Measurements from ENCODE around the gene ADD1. TPM values are rescaled to one million over a fixed set of nuclear protein-coding genes. Genes with fewer than 3 reads are reported as not detected.

Gene ADD1
- total and polyA plus RNA-seq, 12 donors, result 163 to 448 (median 214) TPM

DNA sequence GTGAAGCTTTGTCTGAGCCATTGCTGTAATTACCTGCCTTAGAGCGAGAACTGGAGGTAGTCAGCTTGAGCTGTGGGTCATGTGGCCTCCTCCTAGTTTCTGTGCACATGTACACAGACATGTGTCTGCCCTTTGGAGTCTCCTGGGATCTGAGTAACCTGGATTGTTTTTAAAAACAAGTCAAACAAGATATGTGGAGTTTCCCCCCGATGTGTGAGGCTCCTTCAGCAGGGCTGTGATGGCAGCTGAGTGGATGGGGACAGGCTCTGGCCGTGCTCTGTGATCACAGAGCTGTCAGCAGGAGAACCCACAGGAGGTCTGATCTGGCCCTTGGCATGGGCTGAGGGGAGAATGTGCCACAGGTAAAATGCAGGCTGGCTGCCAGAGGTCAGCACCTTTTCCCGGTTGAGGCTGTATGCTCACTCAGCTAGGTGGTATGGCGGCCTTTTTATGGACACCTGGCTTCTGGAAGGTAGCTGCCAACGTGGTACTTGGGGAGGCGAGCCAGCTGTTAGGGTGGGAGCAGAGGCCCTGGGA is 81.2 kb downstream of the ADD1 start:
- peaks cover 0 to 99% (median 62%) of the 10 kb centered on the region in 9 donors for H3K36me3 ChIP-seq

DNA sequence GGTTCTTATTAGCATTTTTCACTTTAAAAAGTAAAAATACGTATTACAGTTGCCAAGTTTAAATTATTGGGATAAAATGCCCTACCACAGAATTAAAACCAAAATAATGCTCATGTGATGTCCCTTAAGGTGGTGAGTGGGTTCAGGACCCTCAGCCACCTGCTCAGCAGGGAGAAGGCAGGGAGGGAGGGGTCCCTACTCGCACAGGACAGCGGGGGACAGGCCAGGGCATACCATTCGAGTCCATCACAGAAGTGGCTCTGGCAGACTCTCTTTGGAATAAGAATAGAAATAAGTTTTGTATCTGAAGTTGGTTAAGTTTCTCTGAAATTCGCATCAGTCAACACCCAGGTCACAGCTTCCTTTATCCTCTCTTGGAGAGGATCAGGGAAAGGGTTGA is 81.9 kb downstream of the ADD1 start:
- WGBS, 2 donors, result 91 to 96% methylated on average over 5 of the region's 5 CpGs
- H3K27me3 ChIP-seq, result no peaks in the 10 kb centered on the region
- H3K27ac ChIP-seq, result no peak overlapping the region
- H3K4me3 ChIP-seq, result no peak overlapping the region
- peaks cover 0 to 17% (median 3%) of the 10 kb centered on the region in 9 donors for H3K4me1 ChIP-seq
- no peak for DNase-seq
- TF ChIP-seq, protein P1, sequence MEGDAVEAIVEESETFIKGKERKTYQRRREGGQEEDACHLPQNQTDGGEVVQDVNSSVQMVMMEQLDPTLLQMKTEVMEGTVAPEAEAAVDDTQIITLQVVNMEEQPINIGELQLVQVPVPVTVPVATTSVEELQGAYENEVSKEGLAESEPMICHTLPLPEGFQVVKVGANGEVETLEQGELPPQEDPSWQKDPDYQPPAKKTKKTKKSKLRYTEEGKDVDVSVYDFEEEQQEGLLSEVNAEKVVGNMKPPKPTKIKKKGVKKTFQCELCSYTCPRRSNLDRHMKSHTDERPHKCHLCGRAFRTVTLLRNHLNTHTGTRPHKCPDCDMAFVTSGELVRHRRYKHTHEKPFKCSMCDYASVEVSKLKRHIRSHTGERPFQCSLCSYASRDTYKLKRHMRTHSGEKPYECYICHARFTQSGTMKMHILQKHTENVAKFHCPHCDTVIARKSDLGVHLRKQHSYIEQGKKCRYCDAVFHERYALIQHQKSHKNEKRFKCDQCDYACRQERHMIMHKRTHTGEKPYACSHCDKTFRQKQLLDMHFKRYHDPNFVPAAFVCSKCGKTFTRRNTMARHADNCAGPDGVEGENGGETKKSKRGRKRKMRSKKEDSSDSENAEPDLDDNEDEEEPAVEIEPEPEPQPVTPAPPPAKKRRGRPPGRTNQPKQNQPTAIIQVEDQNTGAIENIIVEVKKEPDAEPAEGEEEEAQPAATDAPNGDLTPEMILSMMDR (IDR thresholded peaks at IDR 0.05), result no peak
- H3K36me3 ChIP-seq, result peaks cover 0 to 99% (median 63%) of the 10 kb centered on the region in 9 donors
- intact Hi-C loops (cut with DNase I), result no loop called here
- no peak for ATAC-seq
- no peaks in the 10 kb centered on the region for H3K9me3 ChIP-seq

More for the DNA sequence above, 81.2 kb downstream of the ADD1 start:
- intact Hi-C loops (cut with DNase I), result loop anchor here in 1 of 10 donors (5.0 kb wide), 1 partner anchor 48 kb away; no protein-coding TSS in a partner anchor
- Histone ChIP-seq H3K9me3 (peaks cover 0 to 4% (median 0%) of the 10 kb centered on the region in 11 donors), H3K27ac (no peak overlapping the region), H3K4me3 (no peak overlapping the region), H3K27me3 (no peaks in the 10 kb centered on the region), H3K4me1 (peaks cover 0 to 14% (median 3%) of the 10 kb centered on the region in 9 donors)
- DNase-seq (no peak), ATAC-seq (no peak)
- WGBS, 2 donors, result 81 to 88% methylated on average over 7 of the region's 7 CpGs
- TF ChIP-seq, protein P1 (IDR thresholded peaks at IDR 0.05), result no peak

DNA sequence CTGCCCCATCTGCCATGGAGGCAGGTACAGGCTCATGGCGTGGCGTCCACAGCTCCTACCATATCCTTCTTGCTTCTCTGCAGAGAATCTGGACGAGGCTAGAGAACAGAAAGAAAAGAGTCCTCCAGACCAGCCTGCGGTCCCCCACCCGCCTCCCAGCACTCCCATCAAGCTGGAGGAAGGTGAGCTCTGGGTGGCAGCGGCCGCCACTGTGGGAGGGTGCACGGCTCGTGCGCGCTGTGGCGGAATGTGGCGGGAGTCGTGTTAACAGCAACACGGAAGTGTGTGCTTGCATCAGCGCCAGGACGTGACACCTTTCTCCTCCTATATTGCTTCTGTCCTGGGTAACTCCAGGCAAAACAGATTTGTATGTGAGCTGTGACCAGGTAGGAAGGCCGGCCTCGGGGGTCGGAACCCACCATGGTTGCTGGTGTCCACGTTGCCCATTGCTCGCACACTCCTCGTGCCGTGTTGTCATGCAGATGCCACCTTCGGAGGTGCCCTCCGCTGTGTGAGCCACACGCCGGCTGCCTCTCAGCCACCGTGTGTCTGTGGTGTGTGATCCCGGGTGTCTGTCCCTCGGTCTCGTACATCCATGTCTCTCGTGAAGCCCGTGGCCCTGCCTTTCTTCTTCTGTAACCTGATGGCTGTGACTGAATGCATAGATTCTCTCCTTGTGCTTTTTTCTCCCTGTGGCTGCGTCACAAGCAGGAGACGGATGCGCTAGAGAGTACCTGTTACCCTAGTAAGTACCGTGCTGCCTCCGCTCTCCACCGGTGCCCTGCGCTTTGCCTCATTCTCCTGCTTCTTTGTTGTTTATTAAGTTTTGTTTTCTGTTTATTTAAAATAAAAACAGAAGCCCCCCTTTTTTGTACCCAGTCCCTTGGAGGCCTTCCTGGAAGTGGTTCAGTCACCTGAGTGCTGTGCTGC is 82.6 kb downstream of the ADD1 start:
- no peak for DNase-seq
- Histone ChIP-seq H3K27me3 (no peaks in the 10 kb centered on the region), H3K9me3 (no peaks in the 10 kb centered on the region), H3K4me1 (peaks cover 0 to 24% (median 9%) of the 10 kb centered on the region in 9 donors), H3K27ac (no peak overlapping the region), H3K4me3 (no peak overlapping the region), H3K36me3 (peaks cover 0 to 99% (median 69%) of the 10 kb centered on the region in 9 donors)
- TF ChIP-seq, protein P1 (IDR thresholded peaks at IDR 0.05), result no peak
- WGBS, 2 donors, result 93 to 95% methylated on average over 41 of the region's 41 CpGs
- ATAC-seq, result no peak
- intact Hi-C loops (cut with DNase I), result no loop called here

DNA sequence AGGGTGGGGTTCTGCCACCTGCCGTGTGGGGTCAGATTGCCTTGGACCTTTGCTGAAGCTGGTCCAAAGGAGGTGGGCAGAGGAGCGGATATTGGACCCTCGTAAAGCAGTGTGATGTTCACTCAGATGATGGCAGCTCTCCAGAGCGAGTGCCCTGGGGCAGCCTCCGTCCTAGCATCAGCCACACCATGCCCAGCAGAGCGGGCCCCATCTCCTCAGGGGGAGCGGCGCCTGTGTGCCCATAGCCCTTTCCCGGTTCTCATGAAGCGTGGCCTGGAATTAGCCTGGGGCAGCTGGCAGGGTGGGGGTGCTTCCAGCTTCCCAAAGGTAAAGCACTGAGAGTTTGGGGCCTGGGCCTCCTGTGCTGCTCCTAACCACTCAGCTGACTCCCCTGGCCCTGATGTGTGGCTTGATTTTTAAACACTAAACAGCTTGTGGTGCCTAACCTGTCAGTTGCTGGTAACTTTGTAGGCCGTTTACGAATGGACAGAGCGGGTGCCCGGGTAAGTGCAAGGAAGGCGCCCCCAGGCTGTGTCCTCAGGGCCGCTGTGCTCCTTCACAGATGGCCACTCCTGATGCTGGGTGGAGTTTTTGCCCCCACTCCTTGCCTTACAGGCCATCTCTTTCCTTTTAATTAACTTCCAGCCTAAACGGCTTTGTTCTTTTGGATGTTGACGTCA is 83.5 kb downstream of the ADD1 start:
- Histone ChIP-seq H3K27me3 (no peaks in the 10 kb centered on the region), H3K27ac (no peak overlapping the region), H3K36me3 (peaks cover 0 to 97% (median 69%) of the 10 kb centered on the region in 9 donors), H3K9me3 (no peaks in the 10 kb centered on the region), H3K4me1 (peaks cover 3 to 33% (median 18%) of the 10 kb centered on the region in 9 donors), H3K4me3 (no peak overlapping the region)
- ATAC-seq (no peak), DNase-seq (no peak)
- TF ChIP-seq, protein P1 (IDR thresholded peaks at IDR 0.05), result no peak
- intact Hi-C loops (cut with DNase I), result no loop called here
- 93% methylated on average over 18 of the region's 18 CpGs for WGBS, 2 donors

All from heart right ventricle (tissue), 16 donors.